HepG2 (cell line): ENCODE measurements around the gene VEZF1. TPM values are rescaled to one million over a fixed set of nuclear protein-coding genes. Genes with fewer than 3 reads are reported as not detected.

Experiments used
- ATAD3A ChIP-seq: sonication (generic); formaldehyde crosslinking; IDR thresholded peaks from 2 replicates; pipeline ENCODE4 v1.4.0; 2020; ENCODE audit warnings: missing genetic modification reagents
- CREBL2 ChIP-seq: sonication (generic); formaldehyde crosslinking; IDR thresholded peaks from 2 replicates; pipeline ENCODE4 v1.8.1; 2023; ENCODE audit warnings: missing genetic modification reagents, mild to moderate bottlenecking, borderline replicate concordance
- HOXA9 ChIP-seq: sonication (generic); formaldehyde crosslinking; IDR thresholded peaks from 2 replicates; pipeline ENCODE4 v1.8.1; 2022; ENCODE audit warnings: missing genetic modification reagents, mild to moderate bottlenecking, moderate library complexity, borderline replicate concordance
- KAT8 ChIP-seq: IDR thresholded peaks from 2 replicates; pipeline ENCODE4 v1.6.1; 2016; ENCODE audit warnings: missing genetic modification reagents, missing compliant biosample characterization
- MAFK ChIP-seq, 2 experiments: IDR thresholded peaks in 1 of 2; conservative IDR thresholded peaks in 1 of 2; 2 replicates each; pipeline ENCODE4 v1.6.1; 2011; ENCODE audit warnings: improper control_type of control experiment in 2 of 2, low read length in 2 of 2
- PAX8 ChIP-seq: sonication (generic); formaldehyde crosslinking; IDR thresholded peaks from 2 replicates; pipeline ENCODE4 v1.8.0; 2022; ENCODE audit warnings: mild to moderate bottlenecking, missing genetic modification reagents, borderline replicate concordance
- PRMT3 ChIP-seq: sonication (generic); formaldehyde crosslinking; IDR thresholded peaks from 2 replicates; pipeline ENCODE4 v1.8.1; 2022; ENCODE audit warnings: low read depth, mild to moderate bottlenecking, moderate library complexity, missing genetic modification reagents, borderline replicate concordance
- TFDP2 ChIP-seq: sonication (generic); formaldehyde crosslinking; IDR thresholded peaks from 2 replicates; pipeline ENCODE4 v1.4.0; 2020; ENCODE audit warnings: missing genetic modification reagents
- ZBTB14 ChIP-seq: sonication (generic); formaldehyde crosslinking; IDR thresholded peaks from 2 replicates; pipeline ENCODE4 v1.4.0; 2020; ENCODE audit warnings: missing genetic modification reagents
- ZGPAT ChIP-seq: IDR thresholded peaks from 2 replicates; pipeline ENCODE4 v1.6.1; 2016; ENCODE audit warnings: mild to moderate bottlenecking
- ZNF292 ChIP-seq: sonication (generic); formaldehyde crosslinking; IDR thresholded peaks from 2 replicates; pipeline ENCODE4 v1.8.1; 2022; ENCODE audit warnings: mild to moderate bottlenecking, low read depth, missing genetic modification reagents, borderline replicate concordance
- ZNF296 ChIP-seq: sonication (generic); formaldehyde crosslinking; conservative IDR thresholded peaks from 2 replicates; pipeline ENCODE4 v1.5.0; 2020; ENCODE audit warnings: mild to moderate bottlenecking, missing genetic modification reagents
- ZNF564 ChIP-seq: sonication (generic); formaldehyde crosslinking; IDR thresholded peaks from 2 replicates; pipeline ENCODE4 v1.8.1; 2023; ENCODE audit warnings: mild to moderate bottlenecking, missing genetic modification reagents
- ZNF678 ChIP-seq: sonication (generic); formaldehyde crosslinking; IDR thresholded peaks from 2 replicates; pipeline ENCODE4 v1.4.0; 2020; ENCODE audit warnings: mild to moderate bottlenecking, missing genetic modification reagents
- ZNF878 ChIP-seq: sonication (generic); formaldehyde crosslinking; IDR thresholded peaks from 2 replicates; pipeline ENCODE4 v1.8.1; 2023; ENCODE audit warnings: mild to moderate bottlenecking, missing genetic modification reagents, moderate library complexity
- ZSCAN30 ChIP-seq: sonication (generic); formaldehyde crosslinking; IDR thresholded peaks from 2 replicates; pipeline ENCODE4 v1.5.0; 2020; ENCODE audit warnings: mild to moderate bottlenecking, missing genetic modification reagents
- polyA plus RNA-seq, 8 experiments: library from polyadenylated mRNA; depleted of rRNA in 3 of 8; stranded (reverse) in 7 of 8; unstranded in 1 of 8; fragments of >200 nt; fragmentation: Illumina TruSeq in 4 of 8; extraction: Trizol in 4 of 8; gene quantifications; 2 replicates each; pipeline versions ENCODE4 v1.2.1 to v1.2.3, GENCODE V29; 2011 to 2016; ENCODE audit warnings: low read depth in 4 of 8, missing spikeins in 1 of 8, mixed read lengths in 1 of 8; ENCODE audit not compliant: insufficient read depth in 1 of 8
- total RNA-seq, 5 experiments: library from RNA; depleted of rRNA; stranded (reverse); fragments of >200 nt; fragmentation: Illumina TruSeq; extraction: Trizol; gene quantifications; 2 replicates each; pipeline ENCODE4 v1.2.3, GENCODE V29; 2016; ENCODE audit warnings: low read depth in 1 of 5
- TF ChIP-seq, protein P1 (sequence below): sonication (generic); formaldehyde crosslinking; IDR thresholded peaks from 2 replicates; pipeline ENCODE4 v1.5.1; 2020; ENCODE audit warnings: mild to moderate bottlenecking, missing genetic modification reagents, borderline replicate concordance
- TF ChIP-seq, protein P2 (sequence below): sonication (generic); formaldehyde crosslinking; IDR thresholded peaks from 2 replicates; pipeline ENCODE4 v1.5.0; 2020; ENCODE audit warnings: missing genetic modification reagents

The VEZF1 gene
- total and polyA plus RNA-seq, 2 of the 13 experiments (the other 11 are each of a cell fraction or from before 2014, with no cell fraction given), result 45.9 to 49.7 TPM

GRCh38 chr17:57986841-57987580 lies 1.0 kb downstream of the VEZF1 start (continued):
- TF ChIP-seq TFDP2, result peak; percentile 21; the same call in 1 of the 2 replicates
- TF ChIP-seq ZSCAN30 (CRISPR knock-in tag), result no peak
- TF ChIP-seq, protein P1, sequence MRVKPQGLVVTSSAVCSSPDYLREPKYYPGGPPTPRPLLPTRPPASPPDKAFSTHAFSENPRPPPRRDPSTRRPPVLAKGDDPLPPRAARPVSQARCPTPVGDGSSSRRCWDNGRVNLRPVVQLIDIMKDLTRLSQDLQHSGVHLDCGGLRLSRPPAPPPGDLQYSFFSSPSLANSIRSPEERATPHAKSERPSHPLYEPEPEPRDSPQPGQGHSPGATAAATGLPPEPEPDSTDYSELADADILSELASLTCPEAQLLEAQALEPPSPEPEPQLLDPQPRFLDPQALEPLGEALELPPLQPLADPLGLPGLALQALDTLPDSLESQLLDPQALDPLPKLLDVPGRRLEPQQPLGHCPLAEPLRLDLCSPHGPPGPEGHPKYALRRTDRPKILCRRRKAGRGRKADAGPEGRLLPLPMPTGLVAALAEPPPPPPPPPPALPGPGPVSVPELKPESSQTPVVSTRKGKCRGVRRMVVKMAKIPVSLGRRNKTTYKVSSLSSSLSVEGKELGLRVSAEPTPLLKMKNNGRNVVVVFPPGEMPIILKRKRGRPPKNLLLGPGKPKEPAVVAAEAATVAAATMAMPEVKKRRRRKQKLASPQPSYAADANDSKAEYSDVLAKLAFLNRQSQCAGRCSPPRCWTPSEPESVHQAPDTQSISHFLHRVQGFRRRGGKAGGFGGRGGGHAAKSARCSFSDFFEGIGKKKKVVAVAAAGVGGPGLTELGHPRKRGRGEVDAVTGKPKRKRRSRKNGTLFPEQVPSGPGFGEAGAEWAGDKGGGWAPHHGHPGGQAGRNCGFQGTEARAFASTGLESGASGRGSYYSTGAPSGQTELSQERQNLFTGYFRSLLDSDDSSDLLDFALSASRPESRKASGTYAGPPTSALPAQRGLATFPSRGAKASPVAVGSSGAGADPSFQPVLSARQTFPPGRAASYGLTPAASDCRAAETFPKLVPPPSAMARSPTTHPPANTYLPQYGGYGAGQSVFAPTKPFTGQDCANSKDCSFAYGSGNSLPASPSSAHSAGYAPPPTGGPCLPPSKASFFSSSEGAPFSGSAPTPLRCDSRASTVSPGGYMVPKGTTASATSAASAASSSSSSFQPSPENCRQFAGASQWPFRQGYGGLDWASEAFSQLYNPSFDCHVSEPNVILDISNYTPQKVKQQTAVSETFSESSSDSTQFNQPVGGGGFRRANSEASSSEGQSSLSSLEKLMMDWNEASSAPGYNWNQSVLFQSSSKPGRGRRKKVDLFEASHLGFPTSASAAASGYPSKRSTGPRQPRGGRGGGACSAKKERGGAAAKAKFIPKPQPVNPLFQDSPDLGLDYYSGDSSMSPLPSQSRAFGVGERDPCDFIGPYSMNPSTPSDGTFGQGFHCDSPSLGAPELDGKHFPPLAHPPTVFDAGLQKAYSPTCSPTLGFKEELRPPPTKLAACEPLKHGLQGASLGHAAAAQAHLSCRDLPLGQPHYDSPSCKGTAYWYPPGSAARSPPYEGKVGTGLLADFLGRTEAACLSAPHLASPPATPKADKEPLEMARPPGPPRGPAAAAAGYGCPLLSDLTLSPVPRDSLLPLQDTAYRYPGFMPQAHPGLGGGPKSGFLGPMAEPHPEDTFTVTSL (CRISPR knock-in tag), result peak; percentile 39; the same call in 1 of the 2 replicates
- no peak for TF ChIP-seq ZNF296 (CRISPR knock-in tag)
- TF ChIP-seq ZNF878, result no peak
- TF ChIP-seq HOXA9 (CRISPR knock-in tag), result no peak; the same call in 1 of the 2 replicates
- no peak for TF ChIP-seq ZNF678 (CRISPR knock-in tag)
- no peak for TF ChIP-seq MAFK (conservative IDR thresholded peaks at IDR 0.05 in 1 of 2, IDR thresholded peaks at IDR 0.05 in 1 of 2; ENCODE audit: low read length in 2 of 2)
- no peak for TF ChIP-seq ZBTB14 (CRISPR knock-in tag)
- no peak for TF ChIP-seq PAX8
- no peak for TF ChIP-seq ZNF564 (CRISPR knock-in tag)
- TF ChIP-seq KAT8 (CRISPR knock-in tag), result peak; percentile 66
- TF ChIP-seq CREBL2 (CRISPR knock-in tag), result no peak
- peak; percentile 83; the same call in 1 of the 2 replicates for TF ChIP-seq ZGPAT (CRISPR knock-in tag)
- TF ChIP-seq ZNF292, result no peak
- TF ChIP-seq PRMT3 (CRISPR knock-in tag), result no peak
- TF ChIP-seq ATAD3A (CRISPR knock-in tag), result no peak
- TF ChIP-seq, protein P2, sequence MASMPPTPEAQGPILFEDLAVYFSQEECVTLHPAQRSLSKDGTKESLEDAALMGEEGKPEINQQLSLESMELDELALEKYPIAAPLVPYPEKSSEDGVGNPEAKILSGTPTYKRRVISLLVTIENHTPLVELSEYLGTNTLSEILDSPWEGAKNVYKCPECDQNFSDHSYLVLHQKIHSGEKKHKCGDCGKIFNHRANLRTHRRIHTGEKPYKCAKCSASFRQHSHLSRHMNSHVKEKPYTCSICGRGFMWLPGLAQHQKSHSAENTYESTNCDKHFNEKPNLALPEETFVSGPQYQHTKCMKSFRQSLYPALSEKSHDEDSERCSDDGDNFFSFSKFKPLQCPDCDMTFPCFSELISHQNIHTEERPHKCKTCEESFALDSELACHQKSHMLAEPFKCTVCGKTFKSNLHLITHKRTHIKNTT (CRISPR knock-in tag), result no peak
